Endothelial cell of umbilical vein (primary cell): ENCODE results near the gene OR52E6. TPM values are rescaled to one million over a fixed set of nuclear protein-coding genes. Genes with fewer than 3 reads are reported as not detected.

Source experiments
- BruUV-seq: library from RNA; stranded (reverse); fragments of 400-500 nt; replicated peaks from 2 replicates; lab custom pipeline; 2021; lab: Mats Ljungman, UMichigan
- CTCF ChIA-PET: fragments of 300-600, 350-600 bp; sonication (Branson Sonifier 250); formaldehyde crosslinking; loops from one replicate; lab custom pipeline; 2021; ENCODE audit warnings: antibody characterized with exemption, inconsistent platforms; lab: Charles Lee
- POLR2A ChIA-PET: fragments of 300-600, 350-600 bp; sonication (Branson Sonifier 250); formaldehyde crosslinking; loops from one replicate; lab custom pipeline; 2021; ENCODE audit warnings: antibody characterized with exemption, inconsistent platforms; lab: Charles Lee
- DNase-seq: peaks from one replicate; pipeline ENCODE4 v3.0.0-alpha.2; 2011; ENCODE audit warnings: low read depth, low spot score
- FAIRE-seq: peaks from 2 replicates; lab custom pipeline; 2011; peaks lifted over from hg19 to GRCh38; lab: Jason Lieb, UNC
- H2AFZ ChIP-seq: 2 replicates; pipeline ENCODE4 v1.6.0; 2012; ENCODE audit warnings: low read depth, low read length, control low read depth, inconsistent platforms
- H3K27ac ChIP-seq: 2 replicates; pipeline ENCODE4 v1.5.1; 2011; ENCODE audit warnings: low read depth, mild to moderate bottlenecking, control low read depth, low read length, moderate library complexity; ENCODE audit not compliant: insufficient read depth
- H3K27me3 ChIP-seq, 2 experiments: 2 replicates each; pipeline versions ENCODE4 v1.6.0 to v1.6.1; 2011; ENCODE audit warnings: low read length in 2 of 2, mixed read lengths in 1 of 2; ENCODE audit not compliant: control insufficient read depth in 2 of 2, insufficient read depth in 2 of 2
- H3K36me3 ChIP-seq, 2 experiments: 2 replicates in 1 of 2; 3 replicates in 1 of 2; pipeline ENCODE4 v1.5.1; 2011; ENCODE audit warnings: low read length in 2 of 2, mild to moderate bottlenecking in 1 of 2, moderate library complexity in 1 of 2; ENCODE audit not compliant: control insufficient read depth in 2 of 2, insufficient read depth in 2 of 2; ENCODE audit errors: extremely low read depth in 1 of 2
- H3K4me1 ChIP-seq: 3 replicates; pipeline ENCODE4 v1.5.1; 2011; ENCODE audit warnings: mild to moderate bottlenecking, low read length; ENCODE audit not compliant: control insufficient read depth, insufficient read depth; ENCODE audit errors: extremely low read depth
- H3K4me2 ChIP-seq: 2 replicates; pipeline ENCODE4 v1.6.1; 2011; ENCODE audit warnings: low read length, control low read depth, mixed read lengths; ENCODE audit not compliant: insufficient read depth
- H3K4me3 ChIP-seq, 3 experiments: fragments of 200-600 bp in 1 of 3; sonication (generic), shearing (Covaris generic) in 1 of 3; replicated peaks in 1 of 3; 2 replicates each; pipeline ENCODE4 v1.5.1; 2011 to 2016; ENCODE audit warnings: control low read depth in 3 of 3, low read length in 3 of 3, mild to moderate bottlenecking in 2 of 3, inconsistent platforms in 1 of 3, low read depth in 1 of 3, moderate library complexity in 1 of 3; ENCODE audit not compliant: insufficient read depth in 1 of 3
- H3K79me2 ChIP-seq: 2 replicates; pipeline ENCODE4 v1.6.0; 2012; ENCODE audit warnings: low read length, inconsistent platforms; ENCODE audit not compliant: control insufficient read depth, insufficient read depth
- H3K9ac ChIP-seq: replicated peaks from 2 replicates; pipeline ENCODE3; 2011; ENCODE audit warnings: low read length, control low read depth; ENCODE audit not compliant: insufficient read depth; ENCODE audit errors: extremely low read depth
- H3K9me1 ChIP-seq: replicated peaks from 3 replicates; pipeline ENCODE4 v1.6.0; 2011; ENCODE audit warnings: mild to moderate bottlenecking, low read length; ENCODE audit not compliant: control insufficient read depth, insufficient read depth; ENCODE audit errors: extremely low read depth
- H3K9me3 ChIP-seq: replicated peaks from 2 replicates; pipeline ENCODE4 v1.5.1; 2012; ENCODE audit warnings: low read length, inconsistent platforms; ENCODE audit not compliant: control insufficient read depth, insufficient read depth
- H4K20me1 ChIP-seq: replicated peaks from 2 replicates; pipeline ENCODE3; 2011; ENCODE audit warnings: mild to moderate bottlenecking, low read length; ENCODE audit not compliant: control insufficient read depth, insufficient read depth; ENCODE audit errors: extremely low read depth
- CTCF ChIP-seq, 2 donors: IDR thresholded peaks; 1 replicate in 1 of 2; 2 replicates in 1 of 2; pipeline ENCODE4 v1.5.1; 2011; ENCODE audit warnings: low read length in 2 of 2, mild to moderate bottlenecking in 2 of 2, moderate library complexity in 2 of 2, control low read depth in 1 of 2, inconsistent platforms in 1 of 2, low read depth in 1 of 2; ENCODE audit not compliant: insufficient read depth in 1 of 2; ENCODE audit errors: extremely low read depth in 1 of 2
- EZH2 ChIP-seq: IDR thresholded peaks from 2 replicates; pipeline ENCODE4 v1.6.1; 2012; ENCODE audit warnings: borderline replicate concordance, low read depth, mild to moderate bottlenecking, moderate library complexity, low read length, inconsistent platforms; ENCODE audit not compliant: severe bottlenecking
- FOS ChIP-seq: IDR thresholded peaks from 2 replicates; pipeline ENCODE4 v1.6.1; 2011; ENCODE audit warnings: mild to moderate bottlenecking, low read length, moderate library complexity, borderline replicate concordance; ENCODE audit not compliant: insufficient read depth
- GATA2 ChIP-seq: IDR thresholded peaks from 2 replicates; pipeline ENCODE4 v1.7.0; 2011; ENCODE audit warnings: low read depth, mild to moderate bottlenecking, moderate library complexity, mixed read lengths, low read length; ENCODE audit not compliant: insufficient read length, insufficient read depth
- JUN ChIP-seq: IDR thresholded peaks from 2 replicates; pipeline ENCODE4 v1.6.1; 2011; ENCODE audit warnings: borderline replicate concordance, low read depth; ENCODE audit not compliant: insufficient read length, insufficient read depth
- MYC ChIP-seq: IDR thresholded peaks from one replicate; pipeline ENCODE4 v1.6.1; 2011; ENCODE audit warnings: mild to moderate bottlenecking, low read depth, low read length
- POLR2A ChIP-seq: IDR thresholded peaks from 2 replicates; pipeline ENCODE4 v1.6.1; 2012; ENCODE audit warnings: low read depth, mild to moderate bottlenecking, control low read depth, low read length
- POLR2AphosphoS5 ChIP-seq: IDR thresholded peaks from 2 replicates; pipeline ENCODE4 v1.6.1; 2012; ENCODE audit warnings: low read depth, mild to moderate bottlenecking, control low read depth, low read length, moderate library complexity; ENCODE audit not compliant: insufficient read depth
- dilution Hi-C: fragments of 300-500 bp; cut with MboI; formaldehyde crosslinking; loops from one replicate; pipeline ENCODE4 v1.15.0; 2019; ENCODE audit warnings: low sequenced_read_pairs; ENCODE audit not compliant: extremely low pct_ligation_motif_present
- intact Hi-C: fragments of 100-400 bp; cut with micrococcal nuclease; formaldehyde crosslinking; loops from one replicate; pipeline ENCODE4 v1.10.0; 2022
- polyA plus RNA-seq, 4 experiments: library from polyadenylated mRNA; depleted of rRNA in 3 of 4; stranded (reverse) in 3 of 4; unstranded in 1 of 4; fragments of >200 nt; gene quantifications; 2 replicates each; pipeline versions ENCODE4 v1.2.1 to v1.2.3, GENCODE V29; 2011 to 2012; ENCODE audit warnings: missing spikeins in 1 of 4
- total RNA-seq: library from RNA; stranded (reverse); gene quantifications from 2 replicates; pipeline ENCODE4 v1.2.3, GENCODE V29; 2021
- TF ChIP-seq, protein P1 (sequence below): IDR thresholded peaks from 2 replicates; pipeline ENCODE4 v1.6.1; 2011; ENCODE audit not compliant: insufficient read depth, insufficient read length

The OR52E6 gene
- total and polyA plus RNA-seq, 2 donors (not counting 3 experiments of a cell fraction or from before 2014, with no cell fraction given): not detected

DNA sequence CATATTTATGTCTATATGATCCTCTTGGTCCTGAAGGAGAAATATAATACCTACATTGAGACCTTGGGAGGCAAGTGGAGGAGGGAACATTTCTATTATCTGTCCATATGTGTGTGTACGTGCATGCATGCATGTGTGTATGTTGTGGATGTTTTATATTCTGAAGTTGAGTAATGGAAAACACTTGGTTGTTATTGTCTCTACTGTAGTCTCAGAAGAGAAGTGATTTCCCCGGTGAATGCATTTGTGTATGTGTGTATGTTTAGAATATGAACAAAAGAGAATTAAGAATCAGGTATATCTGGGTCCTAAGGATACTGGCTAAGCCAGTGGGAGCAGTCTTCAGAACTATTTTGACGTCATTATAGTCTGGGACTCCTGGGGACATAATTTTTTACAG lies 50.5 kb downstream of the OR52E6 start, which contains the start of gene OR52N1:
TSS of gene OR52N1 (minus strand) at position 101 of the 400 bp plus-strand sequence. CDS start 2,449 bp downstream, outside the sequence.
- intact Hi-C loops (no loop called here), dilution Hi-C loops (no loop called here)
- Histone ChIP-seq H3K27ac (no peak within 1 kb of the TSS), H3K4me1 (no peaks in the 10 kb centered on the region), H3K79me2 (no peaks in the 10 kb centered on the region), H3K4me3 (no peak within 1 kb of the TSS), H3K9me3 (no peaks in the 10 kb centered on the region), H3K9me1 (no peaks in the 10 kb centered on the region), H3K27me3 (no peaks in the 10 kb centered on the region), H3K4me2 (no peak within 1 kb of the TSS), H4K20me1 (no peaks in the 10 kb centered on the region), H3K36me3 (no peaks in the 10 kb centered on the region), H2AFZ (no peak within 1 kb of the TSS), H3K9ac (no peak within 1 kb of the TSS)
- TF ChIP-seq POLR2AphosphoS5 (no peak), EZH2 (no peak), FOS (no peak), CTCF (IDR thresholded peaks at IDR 0.05; ENCODE audit: extremely low read depth in 1 of 2, insufficient read depth in 1 of 2, low read depth in 1 of 2, low read length in 2 of 2) (no peak), MYC (no peak), POLR2A (no peak), GATA2 (no peak), JUN (no peak)
- TF ChIP-seq, protein P1, sequence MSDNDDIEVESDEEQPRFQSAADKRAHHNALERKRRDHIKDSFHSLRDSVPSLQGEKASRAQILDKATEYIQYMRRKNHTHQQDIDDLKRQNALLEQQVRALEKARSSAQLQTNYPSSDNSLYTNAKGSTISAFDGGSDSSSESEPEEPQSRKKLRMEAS: no peak
- ChIA-PET CTCF (no interaction called here), POLR2A (no interaction called here)
- BruUV-seq: no TSS peak
- DNase-seq (no peak), FAIRE-seq (no peak)

Other genes starting within 250 kb of the OR52E6 start
- gene TRIM6, start 245.3 kb downstream of the OR52E6 start, total RNA-seq: 4.8 and 5.6 TPM in 2 replicates
- 3.3 and 3.9 TPM in 2 replicates for gene TRIM6, start 245.3 kb downstream of the OR52E6 start, polyA plus RNA-seq
- 5.2 and 6.7 TPM in 2 replicates for gene TRIM34, start 216.9 kb downstream of the OR52E6 start, total RNA-seq
- gene TRIM34, start 216.9 kb downstream of the OR52E6 start, polyA plus RNA-seq: 14.6 and 15.2 TPM in 2 replicates
- 54.5 and 61.4 TPM in 2 replicates for gene TRIM5, start 156.8 kb downstream of the OR52E6 start, total RNA-seq
- 46.0 and 57.3 TPM in 2 replicates for gene TRIM5, start 156.8 kb downstream of the OR52E6 start, polyA plus RNA-seq
- 73.4 and 110 TPM in 2 replicates for gene TRIM22, start 152.1 kb downstream of the OR52E6 start, total RNA-seq
- 67.5 and 73.5 TPM in 2 replicates for gene TRIM22, start 152.1 kb downstream of the OR52E6 start, polyA plus RNA-seq
- not detected in 2 replicates for gene OR56B1, start 105.4 kb downstream of the OR52E6 start, total RNA-seq
- gene OR56B1, start 105.4 kb downstream of the OR52E6 start, polyA plus RNA-seq: not detected in 2 replicates
- gene OR52N4, start 87.7 kb downstream of the OR52E6 start, total RNA-seq: not detected in 2 replicates
- gene OR52N4, start 87.7 kb downstream of the OR52E6 start, polyA plus RNA-seq: 0.08 and 0.10 TPM in 2 replicates
- gene OR52N5, start 58.5 kb downstream of the OR52E6 start, total RNA-seq: not detected in 2 replicates
- not detected in 2 replicates for gene OR52N5, start 58.5 kb downstream of the OR52E6 start, polyA plus RNA-seq
- not detected in 2 replicates for gene OR52N1, start 50.6 kb downstream of the OR52E6 start, total RNA-seq
- gene OR52N1, start 50.6 kb downstream of the OR52E6 start, polyA plus RNA-seq: not detected in 2 replicates
- gene OR52N2, start 33.0 kb downstream of the OR52E6 start, total RNA-seq: not detected in 2 replicates
- not detected in 2 replicates for gene OR52N2, start 33.0 kb downstream of the OR52E6 start, polyA plus RNA-seq
- not detected in 2 replicates for gene OR52E8, start 15.8 kb upstream of the OR52E6 start, total RNA-seq
- not detected in 2 replicates for gene OR52E8, start 15.8 kb upstream of the OR52E6 start, polyA plus RNA-seq
- gene OR52E4, start 38.7 kb upstream of the OR52E6 start, total RNA-seq: not detected in 2 replicates
- not detected in 2 replicates for gene OR52E4, start 38.7 kb upstream of the OR52E6 start, polyA plus RNA-seq
- not detected in 2 replicates for gene OR52E5, start 51.3 kb upstream of the OR52E6 start, total RNA-seq
- not detected in 2 replicates for gene OR52E5, start 51.3 kb upstream of the OR52E6 start, polyA plus RNA-seq
- gene OR56A3, start 100.4 kb upstream of the OR52E6 start, total RNA-seq: not detected in 2 replicates
- not detected in 2 replicates for gene OR56A3, start 100.4 kb upstream of the OR52E6 start, polyA plus RNA-seq
- gene OR56A5, start 126.6 kb upstream of the OR52E6 start, total RNA-seq: not detected in 2 replicates
- gene OR56A5, start 126.6 kb upstream of the OR52E6 start, polyA plus RNA-seq: not detected in 2 replicates
- gene OR52L1, start 145.1 kb upstream of the OR52E6 start, total RNA-seq: not detected in 2 replicates
- gene OR52L1, start 145.1 kb upstream of the OR52E6 start, polyA plus RNA-seq: 0.07 TPM in 1 of 2 replicates, not detected in the other
- gene OR56A4, start 165.0 kb upstream of the OR52E6 start, total RNA-seq: not detected in 2 replicates
- not detected in 2 replicates for gene OR56A4, start 165.0 kb upstream of the OR52E6 start, polyA plus RNA-seq
- not detected in 2 replicates for gene OR56A1, start 188.9 kb upstream of the OR52E6 start, total RNA-seq
- not detected in 2 replicates for gene OR56A1, start 188.9 kb upstream of the OR52E6 start, polyA plus RNA-seq